ENCODE data around the gene C1orf159. TPM values are rescaled to one million over a fixed set of nuclear protein-coding genes. Genes with fewer than 3 reads are reported as not detected.

The C1orf159 gene
- polyA plus RNA-seq, 3 donors = 3.0 to 18.8 (median 3.3) TPM

- Mint-ChIP-seq H3K4me1 (peaks cover 2% of the 10 kb centered on the region), H3K27ac (no peak within 1 kb of the TSS), H3K27me3 (ENCODE audit: low read depth in 3 of 3) (peaks cover 6 to 24% (median 6%) of the 10 kb centered on the region in 3 donors), H3K36me3 (no peaks in the 10 kb centered on the region), H3K4me3 (no peak within 1 kb of the TSS), H3K9me3 (no peaks in the 10 kb centered on the region)
- intact Hi-C loops (cut with micrococcal nuclease) = no loop called here
- Histone ChIP-seq H3K4me2 (replicated peaks; ENCODE audit: extremely low read depth, low read length, poor library complexity, severe bottlenecking) (no peak within 1 kb of the TSS), H3K9ac (ENCODE audit: insufficient read depth, low read length, poor library complexity, severe bottlenecking) (no peak within 1 kb of the TSS), H4K20me1 (ENCODE audit: insufficient read depth, low read length) (no peaks in the 10 kb centered on the region), H3K4me3 (replicated peaks in 1 of 3; ENCODE audit: low read depth in 2 of 3, low read length in 3 of 3) (no peak within 1 kb of the TSS), H3K36me3 (replicated peaks in 1 of 2; ENCODE audit: control insufficient read depth in 1 of 2, insufficient read depth in 2 of 2, low read length in 2 of 2) (no peaks in the 10 kb centered on the region), H3K27me3 (ENCODE audit: control insufficient read depth in 2 of 2, insufficient read depth in 2 of 2, low read length in 2 of 2) (peaks cover 0 to 10% of the 10 kb centered on the region in 2 donors), H2AFZ (ENCODE audit: insufficient read depth, low read depth, low read length, poor library complexity, severe bottlenecking) (no peak within 1 kb of the TSS), H3K4me1 (ENCODE audit: control insufficient read depth in 1 of 2, insufficient read depth in 2 of 2, low read length in 2 of 2) (peaks cover 0 to 8% of the 10 kb centered on the region in 2 donors), H3K27ac (ENCODE audit: low read depth in 1 of 2, low read length in 2 of 2) (no peak within 1 kb of the TSS), H3K9me3 (replicated peaks in 1 of 2; ENCODE audit: control insufficient read depth in 1 of 2, insufficient read depth in 1 of 2, low read length in 2 of 2) (no peaks in the 10 kb centered on the region), H3K79me2 (ENCODE audit: insufficient read depth, low read length) (no peaks in the 10 kb centered on the region)
- TF ChIP-seq CTCF (IDR thresholded peaks at IDR 0.05) = no peak
- no peak for DNase-seq
- 84% methylated on average over 29 of the region's 35 CpGs for WGBS (ENCODE audit: insufficient coverage)
Measured at GRCh38 chr1:1073743-1074587, 41.9 kb downstream of the C1orf159 start, which contains the start of gene RNF223. RNF223 (minus strand) TSS chr1:1074306; CDS start chr1:1072566, 1,740 bp downstream.

- peaks cover 3% of the 10 kb centered on the region for H3K4me1 Mint-ChIP-seq
- Histone ChIP-seq H2AFZ (ENCODE audit: insufficient read depth, low read depth, low read length, poor library complexity, severe bottlenecking) (no peak overlapping the region), H3K4me1 (ENCODE audit: control insufficient read depth in 1 of 2, insufficient read depth in 2 of 2, low read length in 2 of 2) (peaks cover 4 to 14% of the 10 kb centered on the region in 2 donors), H4K20me1 (ENCODE audit: insufficient read depth, low read length) (no peaks in the 10 kb centered on the region), H3K79me2 (ENCODE audit: insufficient read depth, low read length) (no peaks in the 10 kb centered on the region), H3K27me3 (ENCODE audit: control insufficient read depth in 2 of 2, insufficient read depth in 2 of 2, low read length in 2 of 2) (peaks cover 0 to 14% of the 10 kb centered on the region in 2 donors), H3K27ac (ENCODE audit: low read depth in 1 of 2, low read length in 2 of 2) (no peak overlapping the region), H3K4me2 (replicated peaks; ENCODE audit: extremely low read depth, low read length, poor library complexity, severe bottlenecking) (no peak overlapping the region), H3K36me3 (replicated peaks in 1 of 2; ENCODE audit: control insufficient read depth in 1 of 2, insufficient read depth in 2 of 2, low read length in 2 of 2) (no peaks in the 10 kb centered on the region), H3K9ac (ENCODE audit: insufficient read depth, low read length, poor library complexity, severe bottlenecking) (no peak overlapping the region), H3K4me3 (replicated peaks in 1 of 3; ENCODE audit: low read depth in 2 of 3, low read length in 3 of 3) (no peak overlapping the region), H3K9me3 (replicated peaks in 1 of 2; ENCODE audit: control insufficient read depth in 1 of 2, insufficient read depth in 1 of 2, low read length in 2 of 2) (no peaks in the 10 kb centered on the region)
- intact Hi-C loops (cut with micrococcal nuclease) = no loop called here
- peaks cover 10 to 29% (median 10%) of the 10 kb centered on the region in 3 donors for H3K27me3 Mint-ChIP-seq (ENCODE audit: low read depth in 3 of 3)
- WGBS (ENCODE audit: insufficient coverage) = 91% methylated on average over 20 of the region's 28 CpGs
- TF ChIP-seq CTCF (IDR thresholded peaks at IDR 0.05) = no peak
- H3K36me3 Mint-ChIP-seq = no peaks in the 10 kb centered on the region
- H3K27ac Mint-ChIP-seq = no peak overlapping the region
- peaks cover 0 to under 1% (median 0%) of the 10 kb centered on the region in 7 donors for H3K9me3 Mint-ChIP-seq
- no peak overlapping the region for H3K4me3 Mint-ChIP-seq
- DNase-seq = no peak
Measured at GRCh38 chr1:1072849-1073742, 42.8 kb downstream of the C1orf159 start.
